Cardiac fibroblast (primary cell): Measurements from ENCODE around the gene DIP2A.
A peak's percentile ranks its signal among the peaks of the same experiment; 100 is the strongest.

ENCODE experiments used
- DNase-seq, 2 donors: peaks; one replicate each; pipeline versions ENCODE4 v3.0.0 to v3.0.0-alpha.2; 2010; ENCODE audit warnings: low read depth in 2 of 2
- H3K4me3 ChIP-seq, 2 donors: replicated peaks in 1 of 2; 1 replicate in 1 of 2; 2 replicates in 1 of 2; pipeline ENCODE4 v1.5.1; 2011; ENCODE audit warnings: low read depth in 2 of 2, low read length in 2 of 2, mild to moderate bottlenecking in 2 of 2, moderate library complexity in 1 of 2
- TF ChIP-seq, protein P1 (sequence below): IDR thresholded peaks from one replicate; pipeline ENCODE4 v1.5.1; 2011; ENCODE audit warnings: low read depth, mild to moderate bottlenecking, low read length, inconsistent platforms

The DIP2A gene

GRCh38 chr21:46562472-46562871 is 103.8 kb downstream of the DIP2A start:
- no peak for DNase-seq
- TF ChIP-seq, protein P1, sequence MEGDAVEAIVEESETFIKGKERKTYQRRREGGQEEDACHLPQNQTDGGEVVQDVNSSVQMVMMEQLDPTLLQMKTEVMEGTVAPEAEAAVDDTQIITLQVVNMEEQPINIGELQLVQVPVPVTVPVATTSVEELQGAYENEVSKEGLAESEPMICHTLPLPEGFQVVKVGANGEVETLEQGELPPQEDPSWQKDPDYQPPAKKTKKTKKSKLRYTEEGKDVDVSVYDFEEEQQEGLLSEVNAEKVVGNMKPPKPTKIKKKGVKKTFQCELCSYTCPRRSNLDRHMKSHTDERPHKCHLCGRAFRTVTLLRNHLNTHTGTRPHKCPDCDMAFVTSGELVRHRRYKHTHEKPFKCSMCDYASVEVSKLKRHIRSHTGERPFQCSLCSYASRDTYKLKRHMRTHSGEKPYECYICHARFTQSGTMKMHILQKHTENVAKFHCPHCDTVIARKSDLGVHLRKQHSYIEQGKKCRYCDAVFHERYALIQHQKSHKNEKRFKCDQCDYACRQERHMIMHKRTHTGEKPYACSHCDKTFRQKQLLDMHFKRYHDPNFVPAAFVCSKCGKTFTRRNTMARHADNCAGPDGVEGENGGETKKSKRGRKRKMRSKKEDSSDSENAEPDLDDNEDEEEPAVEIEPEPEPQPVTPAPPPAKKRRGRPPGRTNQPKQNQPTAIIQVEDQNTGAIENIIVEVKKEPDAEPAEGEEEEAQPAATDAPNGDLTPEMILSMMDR: no peak
- no peak overlapping the region for H3K4me3 ChIP-seq

GRCh38 chr21:46562964-46563607 is 104.4 kb downstream of the DIP2A start:
- peak in 1 of 2 donors; percentile 6 for DNase-seq
- no peak overlapping the region for H3K4me3 ChIP-seq
- TF ChIP-seq, protein P1: no peak

GRCh38 chr21:46564391-46564790 is 105.7 kb downstream of the DIP2A start:
- DNase-seq: peak in 1 of 2 donors; percentile 8
- TF ChIP-seq, protein P1: no peak
- no peak overlapping the region for H3K4me3 ChIP-seq

GRCh38 chr21:46567348-46567747 is 108.7 kb downstream of the DIP2A start:
- TF ChIP-seq, protein P1: no peak
- DNase-seq: no peak
- H3K4me3 ChIP-seq: no peak overlapping the region

DNA sequence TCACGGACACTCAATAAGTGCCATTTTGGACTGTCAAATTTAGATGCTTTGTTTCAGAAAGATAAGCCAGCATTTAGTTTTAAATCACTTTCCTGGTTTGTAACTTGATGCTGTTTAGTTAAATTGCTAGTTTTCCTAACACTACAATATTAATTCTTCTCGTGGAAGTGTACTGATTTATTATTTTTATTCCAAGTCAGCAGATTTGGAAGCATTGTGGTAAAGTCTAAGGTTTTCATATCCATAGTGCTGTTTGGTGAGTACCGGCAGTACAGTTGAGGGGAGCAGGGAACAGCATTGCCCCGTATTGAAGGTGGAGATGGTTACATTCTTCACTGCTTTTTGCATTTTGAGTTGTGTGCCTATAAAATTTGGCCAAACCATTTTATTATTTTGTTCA is 109.9 kb downstream of the DIP2A start:
- H3K4me3 ChIP-seq: no peak overlapping the region
- TF ChIP-seq, protein P1: no peak
- no peak for DNase-seq

GRCh38 chr21:46569081-46569480 is 110.4 kb downstream of the DIP2A start:
- no peak overlapping the region for H3K4me3 ChIP-seq
- peak in 1 of 2 donors; percentile 28 for DNase-seq
- TF ChIP-seq, protein P1: no peak

DNA sequence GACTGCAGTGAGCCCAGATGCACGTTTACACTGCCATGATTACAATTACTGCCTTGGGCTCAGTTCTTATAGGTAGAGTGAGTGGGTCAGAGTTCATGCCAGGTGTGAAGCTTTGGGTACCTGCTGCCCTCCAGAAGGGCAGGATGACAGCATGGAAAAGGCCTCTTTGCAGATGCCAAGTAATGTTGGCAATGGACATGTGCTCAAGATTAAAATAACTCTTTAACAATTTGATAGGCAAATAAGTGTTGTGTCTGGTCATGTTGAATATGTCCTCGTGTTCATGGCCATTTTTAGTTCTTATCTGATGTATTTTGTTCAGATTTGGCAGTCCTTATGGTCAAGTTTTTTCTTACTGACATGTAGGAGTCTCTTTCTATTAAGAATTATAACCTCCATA is 111.4 kb downstream of the DIP2A start:
- TF ChIP-seq, protein P1: no peak

More for the DNA sequence above, 111.4 kb downstream of the DIP2A start:
- DNase-seq: no peak
- H3K4me3 ChIP-seq: no peak overlapping the region
